IMR-90 (cell line): ENCODE measurements around the gene ELF2. TPM values are rescaled to one million over a fixed set of nuclear protein-coding genes. Genes with fewer than 3 reads are reported as not detected.

Experiments
- ATAC-seq: fragments of 200-7000 bp; cut with Tn5 transposase; 2 replicates; pipeline ENCODE4 v1.9.1; 2020; ENCODE audit warnings: low read depth, mild to moderate bottlenecking, moderate library complexity
- BruUV-seq: library from RNA; stranded (reverse); fragments of 400-500 nt; replicated peaks from 2 replicates; lab custom pipeline; 2021; lab: Mats Ljungman, UMichigan
- CTCF ChIA-PET: fragments of 300-600 bp; formaldehyde crosslinking; extraction: SDS; loops from one replicate; lab custom pipeline; 2021; ENCODE audit warnings: antibody characterized with exemption; lab: Yijun Ruan, JAX
- POLR2A ChIA-PET: fragments of 300-600 bp; sonication (Branson Sonifier 250); formaldehyde crosslinking; loops from one replicate; lab custom pipeline; 2022; ENCODE audit warnings: antibody characterized with exemption; ENCODE audit not compliant: unreplicated experiment; lab: Charles Lee
- DNase-seq: peaks from one replicate; pipeline ENCODE4 v3.0.0; 2013
- H2AFZ ChIP-seq: replicated peaks from 2 replicates; pipeline ENCODE3; 2013; ENCODE audit warnings: low read length, mild to moderate bottlenecking; ENCODE audit not compliant: poor library complexity
- H2AK5ac ChIP-seq: 2 replicates; pipeline ENCODE4 v1.6.1; 2013; ENCODE audit warnings: low read depth, low read length, inconsistent platforms
- H2AK9ac ChIP-seq: replicated peaks from 2 replicates; pipeline ENCODE3; 2013; ENCODE audit warnings: mild to moderate bottlenecking, low read depth, low read length, moderate library complexity; ENCODE audit not compliant: poor library complexity
- H2BK120ac ChIP-seq: 2 replicates; pipeline ENCODE4 v1.6.1; 2013; ENCODE audit warnings: low read depth, low read length, inconsistent platforms
- H2BK15ac ChIP-seq: 3 replicates; pipeline ENCODE4 v1.6.1; 2013; ENCODE audit warnings: low read depth, low read length, inconsistent platforms
- H2BK20ac ChIP-seq: 2 replicates; pipeline ENCODE4 v1.6.1; 2013; ENCODE audit warnings: low read depth, mild to moderate bottlenecking, inconsistent platforms, low read length, moderate library complexity
- H2BK5ac ChIP-seq: 2 replicates; pipeline ENCODE4 v1.6.1; 2013; ENCODE audit warnings: mild to moderate bottlenecking, low read depth, low read length, inconsistent platforms; ENCODE audit not compliant: poor library complexity, severe bottlenecking
- H3K14ac ChIP-seq: replicated peaks from 2 replicates; pipeline ENCODE4 v1.6.1; 2013; ENCODE audit warnings: low read depth, low read length, inconsistent platforms
- H3K18ac ChIP-seq: 2 replicates; pipeline ENCODE4 v1.6.1; 2013; ENCODE audit warnings: low read depth, low read length, control low read depth
- H3K23ac ChIP-seq: 2 replicates; pipeline ENCODE4 v1.6.1; 2013; ENCODE audit warnings: low read depth, low read length, inconsistent platforms
- H3K27ac ChIP-seq: 2 replicates; pipeline ENCODE4 v1.5.1; 2013; ENCODE audit warnings: mild to moderate bottlenecking, control low read depth, low read length; ENCODE audit not compliant: insufficient read depth
- H3K27me3 ChIP-seq: 2 replicates; pipeline ENCODE4 v1.6.1; 2013; ENCODE audit warnings: low read length; ENCODE audit not compliant: control insufficient read depth, insufficient read depth
- H3K36me3 ChIP-seq: 2 replicates; pipeline ENCODE4 v1.6.1; 2013; ENCODE audit warnings: low read length, mixed read lengths; ENCODE audit not compliant: control insufficient read depth, insufficient read depth
- H3K4ac ChIP-seq: 2 replicates; pipeline ENCODE4 v1.6.1; 2013; ENCODE audit warnings: low read depth, low read length, inconsistent platforms
- H3K4me1 ChIP-seq: 2 replicates; pipeline ENCODE4 v1.6.1; 2013; ENCODE audit warnings: low read length, mixed read lengths; ENCODE audit not compliant: control insufficient read depth, insufficient read depth
- H3K4me2 ChIP-seq: 2 replicates; pipeline ENCODE4 v1.6.1; 2013; ENCODE audit warnings: low read depth, mild to moderate bottlenecking, control low read depth, low read length, moderate library complexity
- H3K4me3 ChIP-seq: 2 replicates; pipeline ENCODE4 v1.5.1; 2013; ENCODE audit warnings: low read depth, mild to moderate bottlenecking, control low read depth, low read length, moderate library complexity; ENCODE audit not compliant: insufficient read depth
- H3K56ac ChIP-seq: 2 replicates; pipeline ENCODE4 v1.6.1; 2013; ENCODE audit warnings: low read length, inconsistent platforms; ENCODE audit not compliant: insufficient read depth; ENCODE audit errors: extremely low read depth
- H3K79me1 ChIP-seq, 2 experiments: 2 replicates each; pipeline ENCODE4 v1.6.1; 2013; ENCODE audit warnings: low read length in 2 of 2, inconsistent platforms in 1 of 2, low read depth in 1 of 2
- H3K9ac ChIP-seq: 2 replicates; pipeline ENCODE4 v1.6.1; 2013; ENCODE audit warnings: low read depth, low read length, control low read depth
- H3K9me1 ChIP-seq: 2 replicates; pipeline ENCODE4 v1.6.1; 2013; ENCODE audit warnings: low read length, inconsistent platforms; ENCODE audit not compliant: insufficient read depth
- H3K9me3 ChIP-seq: 2 replicates; pipeline ENCODE4 v1.6.1; 2013; ENCODE audit warnings: low read length; ENCODE audit not compliant: control insufficient read depth, insufficient read depth
- H4K20me1 ChIP-seq: 2 replicates; pipeline ENCODE4 v1.6.1; 2013; ENCODE audit warnings: low read length, inconsistent platforms; ENCODE audit not compliant: insufficient read depth
- H4K5ac ChIP-seq: 2 replicates; pipeline ENCODE4 v1.6.1; 2013; ENCODE audit warnings: mild to moderate bottlenecking, low read depth, low read length, control low read depth
- H4K8ac ChIP-seq, 2 experiments: 2 replicates each; pipeline ENCODE4 v1.6.1; 2013; ENCODE audit warnings: low read depth in 2 of 2, low read length in 2 of 2, control low read depth in 1 of 2, inconsistent platforms in 1 of 2
- H4K91ac ChIP-seq: 2 replicates; pipeline ENCODE4 v1.6.1; 2013; ENCODE audit warnings: low read depth, low read length, inconsistent platforms; ENCODE audit not compliant: insufficient read depth
- CHD1 ChIP-seq: IDR thresholded peaks from 2 replicates; pipeline ENCODE4 v1.6.1; 2012; ENCODE audit warnings: low read depth, low read length, improper control_type of control experiment
- ELK1 ChIP-seq: fragments of 150-350 bp; IDR thresholded peaks from 2 replicates; pipeline ENCODE4 v1.6.1; 2016; ENCODE audit warnings: low read depth, mild to moderate bottlenecking, low read length, moderate library complexity, borderline replicate concordance
- FOS ChIP-seq: fragments of 150-350 bp; IDR thresholded peaks from 2 replicates; pipeline ENCODE4 v1.6.1; 2016; ENCODE audit warnings: low read depth, low read length
- MAZ ChIP-seq: IDR thresholded peaks from 2 replicates; pipeline ENCODE4 v1.6.1; 2012; ENCODE audit warnings: low read depth, mild to moderate bottlenecking, low read length, improper control_type of control experiment, moderate library complexity, borderline replicate concordance
- MXI1 ChIP-seq: IDR thresholded peaks from 2 replicates; pipeline ENCODE4 v1.6.1; 2012; ENCODE audit warnings: low read depth, mild to moderate bottlenecking, low read length, moderate library complexity, borderline replicate concordance
- POLR2A ChIP-seq: IDR thresholded peaks from 2 replicates; pipeline ENCODE4 v1.6.1; 2012; ENCODE audit warnings: mild to moderate bottlenecking, low read depth, low read length
- RAD21 ChIP-seq: IDR thresholded peaks from 2 replicates; pipeline ENCODE4 v1.6.1; 2012; ENCODE audit warnings: low read length, improper control_type of control experiment
- RCOR1 ChIP-seq: IDR thresholded peaks from 2 replicates; pipeline ENCODE4 v1.6.1; 2012; ENCODE audit warnings: mild to moderate bottlenecking, low read length, improper control_type of control experiment; ENCODE audit not compliant: insufficient replicate concordance
- RFX5 ChIP-seq: IDR thresholded peaks from 2 replicates; pipeline ENCODE4 v1.8.0; 2012; ENCODE audit warnings: low read depth, mild to moderate bottlenecking, low read length, moderate library complexity
- SMC3 ChIP-seq: fragments of 150-350 bp; IDR thresholded peaks from 2 replicates; pipeline ENCODE4 v1.6.1; 2016; ENCODE audit warnings: low read depth, mild to moderate bottlenecking, antibody characterized with exemption, low read length, moderate library complexity
- WGBS, 2 experiments: methylation state at CpG; one replicate each; pipeline versions ENCODE4 v1.1.5 to v1.1.7; 2013; ENCODE audit warnings: missing lambda C conversion rate in 2 of 2; ENCODE audit not compliant: insufficient read length in 1 of 2; ENCODE audit errors: extremely low coverage in 2 of 2; 5-methylcytosine and 5-hydroxymethylcytosine counted together
- dilution Hi-C: fragments of 300-500 bp; cut with HindIII; formaldehyde crosslinking; loops from one replicate; pipeline ENCODE4 v1.14.3; 2018; ENCODE audit warnings: low sequenced_read_pairs; ENCODE audit not compliant: unreplicated experiment
- in situ Hi-C: fragments of 300-500 bp; cut with MboI; formaldehyde crosslinking; loops from 3 replicates; pipeline ENCODE4 v1.14.3; 2019; ENCODE audit warnings: low sequenced_read_pairs, inconsistent platforms, mixed read lengths
- intact Hi-C: fragments of 100-400 bp; cut with micrococcal nuclease; formaldehyde crosslinking; loops from 2 replicates; pipeline ENCODE4 v1.10.0; 2022
- polyA plus RNA-seq, 3 experiments: library from polyadenylated mRNA; depleted of rRNA; stranded (reverse); fragments of >200 nt; gene quantifications; 2 replicates each; pipeline ENCODE4 v1.2.3, GENCODE V29; 2012; ENCODE audit warnings: low replicate concordance in 1 of 3
- total RNA-seq: library from RNA; depleted of rRNA; stranded (reverse); fragments of >200 nt; gene quantifications from 2 replicates; pipeline ENCODE4 v1.2.3, GENCODE V29; 2012
- TF ChIP-seq, protein P1 (sequence below): conservative IDR thresholded peaks from 2 replicates; pipeline ENCODE4 v1.5.1; 2012; ENCODE audit warnings: mild to moderate bottlenecking, low read depth, low read length, improper control_type of control experiment
- TF ChIP-seq, protein P2 (sequence below): fragments of 150-350 bp; IDR thresholded peaks from 2 replicates; pipeline ENCODE4 v1.6.1; 2017; ENCODE audit warnings: mild to moderate bottlenecking, antibody characterized with exemption, low read length, low read depth

The ELF2 gene
- total and polyA plus RNA-seq, 2 of the 4 experiments (the other 2 are of a cell fraction), result 14.5 to 42.3 TPM

DNA sequence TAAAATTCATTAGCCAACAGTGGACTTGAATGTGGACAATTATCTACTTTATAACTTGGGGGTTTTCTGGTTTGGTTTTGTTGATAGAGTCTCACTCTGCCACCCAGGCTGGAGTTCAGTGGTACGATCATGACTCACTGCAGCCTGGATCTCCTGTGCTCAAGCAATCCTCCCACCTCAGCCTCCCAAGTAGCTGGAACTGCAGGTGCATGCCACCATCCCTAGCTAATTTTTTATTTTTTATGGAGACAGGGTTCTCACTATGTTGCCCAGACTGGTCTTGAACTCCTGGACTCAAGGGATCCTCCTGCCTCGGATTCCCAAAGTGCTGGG, 12.4 kb upstream of the ELF2 start:
- H2AK5ac ChIP-seq, result no peak overlapping the region
- dilution Hi-C loops (no loop called here), intact Hi-C loops (no loop called here), in situ Hi-C loops (loop anchor here (10.0 kb wide), 1 partner anchor 105 kb away; no protein-coding TSS in a partner anchor)
- H4K8ac ChIP-seq, result no peak overlapping the region
- BruUV-seq, result no TSS peak
- no peak overlapping the region for H2BK5ac ChIP-seq
- no peak for TF ChIP-seq ELK1
- no peak for TF ChIP-seq POLR2A
- TF ChIP-seq MXI1, result no peak
- no peak for TF ChIP-seq RFX5
- no peak for TF ChIP-seq SMC3
- TF ChIP-seq FOS, result no peak
- TF ChIP-seq RCOR1, result no peak
- TF ChIP-seq RAD21, result no peak
- TF ChIP-seq, protein P1, sequence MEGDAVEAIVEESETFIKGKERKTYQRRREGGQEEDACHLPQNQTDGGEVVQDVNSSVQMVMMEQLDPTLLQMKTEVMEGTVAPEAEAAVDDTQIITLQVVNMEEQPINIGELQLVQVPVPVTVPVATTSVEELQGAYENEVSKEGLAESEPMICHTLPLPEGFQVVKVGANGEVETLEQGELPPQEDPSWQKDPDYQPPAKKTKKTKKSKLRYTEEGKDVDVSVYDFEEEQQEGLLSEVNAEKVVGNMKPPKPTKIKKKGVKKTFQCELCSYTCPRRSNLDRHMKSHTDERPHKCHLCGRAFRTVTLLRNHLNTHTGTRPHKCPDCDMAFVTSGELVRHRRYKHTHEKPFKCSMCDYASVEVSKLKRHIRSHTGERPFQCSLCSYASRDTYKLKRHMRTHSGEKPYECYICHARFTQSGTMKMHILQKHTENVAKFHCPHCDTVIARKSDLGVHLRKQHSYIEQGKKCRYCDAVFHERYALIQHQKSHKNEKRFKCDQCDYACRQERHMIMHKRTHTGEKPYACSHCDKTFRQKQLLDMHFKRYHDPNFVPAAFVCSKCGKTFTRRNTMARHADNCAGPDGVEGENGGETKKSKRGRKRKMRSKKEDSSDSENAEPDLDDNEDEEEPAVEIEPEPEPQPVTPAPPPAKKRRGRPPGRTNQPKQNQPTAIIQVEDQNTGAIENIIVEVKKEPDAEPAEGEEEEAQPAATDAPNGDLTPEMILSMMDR, result no peak
- TF ChIP-seq, protein P2, sequence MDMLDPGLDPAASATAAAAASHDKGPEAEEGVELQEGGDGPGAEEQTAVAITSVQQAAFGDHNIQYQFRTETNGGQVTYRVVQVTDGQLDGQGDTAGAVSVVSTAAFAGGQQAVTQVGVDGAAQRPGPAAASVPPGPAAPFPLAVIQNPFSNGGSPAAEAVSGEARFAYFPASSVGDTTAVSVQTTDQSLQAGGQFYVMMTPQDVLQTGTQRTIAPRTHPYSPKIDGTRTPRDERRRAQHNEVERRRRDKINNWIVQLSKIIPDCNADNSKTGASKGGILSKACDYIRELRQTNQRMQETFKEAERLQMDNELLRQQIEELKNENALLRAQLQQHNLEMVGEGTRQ, result no peak
- no peak for TF ChIP-seq CHD1
- no peak for TF ChIP-seq MAZ
- H3K4me3 ChIP-seq, result no peak overlapping the region
- DNase-seq (no peak), ATAC-seq (no peak)
- H2BK20ac ChIP-seq, result no peak overlapping the region
- H3K79me1 ChIP-seq, result no peaks in the 10 kb centered on the region
- no peaks in the 10 kb centered on the region for H3K9me1 ChIP-seq
- H3K4ac ChIP-seq, result no peak overlapping the region
- no peak overlapping the region for H2BK120ac ChIP-seq
- H2AFZ ChIP-seq, result no peak overlapping the region
- no peaks in the 10 kb centered on the region for H3K36me3 ChIP-seq
- no peak overlapping the region for H3K9ac ChIP-seq
- no peak overlapping the region for H3K14ac ChIP-seq
- H4K91ac ChIP-seq, result no peak overlapping the region
- CTCF ChIA-PET, result interaction anchor here (0.6 kb wide), 1 partner anchor 35 kb away, joined by 4 read pairs; no protein-coding TSS in a partner anchor
- H3K4me1 ChIP-seq, result no peaks in the 10 kb centered on the region
- H3K27me3 ChIP-seq, result no peaks in the 10 kb centered on the region
- H3K27ac ChIP-seq, result no peak overlapping the region
- H4K5ac ChIP-seq, result no peak overlapping the region
- POLR2A ChIA-PET, result no interaction called here
- H3K18ac ChIP-seq, result no peak overlapping the region
- H2AK9ac ChIP-seq, result no peak overlapping the region
- no peak overlapping the region for H2BK15ac ChIP-seq
- H3K23ac ChIP-seq, result no peak overlapping the region
- no peak overlapping the region for H3K4me2 ChIP-seq
- no peaks in the 10 kb centered on the region for H4K20me1 ChIP-seq
- H3K56ac ChIP-seq, result no peak overlapping the region
- WGBS, 2 experiments, result no CpG with 5 or more reads among the region's 2 CpGs
- H3K9me3 ChIP-seq, result no peaks in the 10 kb centered on the region
